ENCODE results near the gene CRYBG3. TPM values are rescaled to one million over a fixed set of nuclear protein-coding genes. Genes with fewer than 3 reads are reported as not detected.

CRYBG3 gene
- total RNA-seq, 1 donor: 20.3 TPM

DNA sequence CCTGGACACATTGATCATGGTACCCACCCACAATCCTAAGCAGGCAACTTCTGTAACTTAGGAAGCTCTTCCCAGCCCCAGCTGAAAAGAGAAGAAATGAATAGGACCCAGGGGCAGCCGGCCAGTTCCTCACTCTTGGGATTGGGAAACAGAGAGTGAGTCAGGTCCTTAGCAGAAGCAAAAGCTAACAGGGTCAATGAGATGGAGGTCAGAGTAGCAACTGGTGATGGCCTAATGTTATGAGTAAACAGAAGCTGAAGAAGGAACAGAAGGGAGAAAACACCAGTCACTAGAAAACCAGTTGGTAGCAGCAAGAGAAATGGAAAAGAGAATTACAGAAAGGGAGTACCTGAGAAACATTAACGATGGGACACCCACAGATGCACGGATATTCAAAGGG, 130.5 kb downstream of the CRYBG3 start:
- Histone ChIP-seq H3K36me3 (ENCODE audit: insufficient read depth, low read length) (peaks cover 64% of the 10 kb centered on the region), H3K27me3 (ENCODE audit: insufficient read depth, low read length) (no peaks in the 10 kb centered on the region), H3K4me2 (ENCODE audit: insufficient read depth, low read length) (no peak overlapping the region), H3K79me2 (ENCODE audit: insufficient read depth, low read length) (no peaks in the 10 kb centered on the region), H2AFZ (ENCODE audit: low read length) (no peak overlapping the region), H3K27ac (ENCODE audit: low read depth, low read length) (peak overlapping the region; percentile 64), H3K4me1 (ENCODE audit: insufficient read depth, low read length) (peaks cover 11% of the 10 kb centered on the region), H4K20me1 (ENCODE audit: insufficient read depth, low read length) (peaks cover 10% of the 10 kb centered on the region), H3K9me3 (ENCODE audit: low read depth, low read length) (no peaks in the 10 kb centered on the region), H3K4me3 (ENCODE audit: insufficient read depth, low read length) (no peak overlapping the region)
- DNase-seq (ENCODE audit: insufficient read length, low spot score, missing footprints): peak; percentile 76
- TF ChIP-seq, protein P1, sequence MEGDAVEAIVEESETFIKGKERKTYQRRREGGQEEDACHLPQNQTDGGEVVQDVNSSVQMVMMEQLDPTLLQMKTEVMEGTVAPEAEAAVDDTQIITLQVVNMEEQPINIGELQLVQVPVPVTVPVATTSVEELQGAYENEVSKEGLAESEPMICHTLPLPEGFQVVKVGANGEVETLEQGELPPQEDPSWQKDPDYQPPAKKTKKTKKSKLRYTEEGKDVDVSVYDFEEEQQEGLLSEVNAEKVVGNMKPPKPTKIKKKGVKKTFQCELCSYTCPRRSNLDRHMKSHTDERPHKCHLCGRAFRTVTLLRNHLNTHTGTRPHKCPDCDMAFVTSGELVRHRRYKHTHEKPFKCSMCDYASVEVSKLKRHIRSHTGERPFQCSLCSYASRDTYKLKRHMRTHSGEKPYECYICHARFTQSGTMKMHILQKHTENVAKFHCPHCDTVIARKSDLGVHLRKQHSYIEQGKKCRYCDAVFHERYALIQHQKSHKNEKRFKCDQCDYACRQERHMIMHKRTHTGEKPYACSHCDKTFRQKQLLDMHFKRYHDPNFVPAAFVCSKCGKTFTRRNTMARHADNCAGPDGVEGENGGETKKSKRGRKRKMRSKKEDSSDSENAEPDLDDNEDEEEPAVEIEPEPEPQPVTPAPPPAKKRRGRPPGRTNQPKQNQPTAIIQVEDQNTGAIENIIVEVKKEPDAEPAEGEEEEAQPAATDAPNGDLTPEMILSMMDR (IDR thresholded peaks at IDR 0.05; ENCODE audit: extremely low read depth, low read depth, low read length): no peak

DNA sequence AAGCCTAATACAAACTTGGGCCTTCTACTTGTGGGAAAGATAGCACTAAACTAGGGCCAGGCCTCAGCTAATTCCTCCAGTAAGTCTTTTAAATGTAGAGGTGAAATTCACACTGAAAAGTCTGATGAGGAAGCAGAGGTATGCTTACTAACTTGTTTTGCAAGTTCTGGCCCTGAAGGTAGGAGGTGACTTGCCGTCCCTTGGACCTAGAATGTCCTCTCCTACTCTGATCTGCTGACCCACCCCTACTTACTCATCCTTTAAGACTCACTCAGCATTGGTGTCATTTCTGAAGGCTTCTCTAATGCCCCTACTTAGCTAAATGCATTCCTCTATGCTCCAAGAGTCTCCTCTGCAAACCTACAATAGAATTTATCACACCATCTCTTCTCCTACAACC, 131.1 kb downstream of the CRYBG3 start:
- H3K27me3 ChIP-seq (ENCODE audit: insufficient read depth, low read length): no peaks in the 10 kb centered on the region
- no peak overlapping the region for H3K4me3 ChIP-seq (ENCODE audit: insufficient read depth, low read length)
- no peak overlapping the region for H3K4me2 ChIP-seq (ENCODE audit: insufficient read depth, low read length)
- peak overlapping the region; percentile 64 for H3K27ac ChIP-seq (ENCODE audit: low read depth, low read length)
- H3K36me3 ChIP-seq (ENCODE audit: insufficient read depth, low read length): peaks cover 62% of the 10 kb centered on the region
- peaks cover 3% of the 10 kb centered on the region for H3K79me2 ChIP-seq (ENCODE audit: insufficient read depth, low read length)
- TF ChIP-seq, protein P1 (IDR thresholded peaks at IDR 0.05; ENCODE audit: extremely low read depth, low read depth, low read length): no peak
- no peaks in the 10 kb centered on the region for H3K9me3 ChIP-seq (ENCODE audit: low read depth, low read length)
- DNase-seq (ENCODE audit: insufficient read length, low spot score, missing footprints): no peak
- no peak overlapping the region for H2AFZ ChIP-seq (ENCODE audit: low read length)
- H4K20me1 ChIP-seq (ENCODE audit: insufficient read depth, low read length): peaks cover 10% of the 10 kb centered on the region
- peaks cover 15% of the 10 kb centered on the region for H3K4me1 ChIP-seq (ENCODE audit: insufficient read depth, low read length)

DNA sequence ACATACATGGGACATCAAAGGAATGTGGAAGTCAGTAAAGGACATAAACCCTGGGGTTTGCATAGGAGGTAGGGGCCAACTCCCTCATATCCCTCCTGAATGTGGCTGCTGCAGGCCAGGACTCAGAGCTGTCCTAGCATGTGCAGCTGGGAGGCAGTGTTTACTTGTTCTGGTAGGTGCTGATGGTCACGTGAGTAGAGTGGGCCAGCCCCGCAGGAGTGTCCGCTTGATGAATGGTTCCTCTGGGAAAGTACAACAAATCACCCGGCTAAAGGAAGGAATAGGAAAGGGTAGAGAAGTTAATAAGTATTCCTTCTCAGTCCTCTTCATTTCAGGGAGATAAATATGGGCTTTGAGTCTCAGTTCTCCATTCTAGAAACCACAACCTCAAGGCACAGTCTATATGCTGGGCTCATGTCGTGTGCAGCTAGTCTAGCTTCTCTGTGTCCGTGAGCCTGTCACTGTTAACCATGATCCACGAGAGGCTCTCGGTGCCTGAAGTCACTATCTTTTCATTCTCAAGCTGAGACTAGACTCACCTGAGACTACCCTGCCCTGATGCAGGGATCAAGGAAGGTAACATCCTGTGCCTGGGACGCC, 132.5 kb downstream of the CRYBG3 start:
- TF ChIP-seq, protein P1 (IDR thresholded peaks at IDR 0.05; ENCODE audit: extremely low read depth, low read depth, low read length): no peak
- Histone ChIP-seq H3K9me3 (ENCODE audit: low read depth, low read length) (no peaks in the 10 kb centered on the region), H3K4me1 (ENCODE audit: insufficient read depth, low read length) (peaks cover 30% of the 10 kb centered on the region), H3K36me3 (ENCODE audit: insufficient read depth, low read length) (peaks cover 48% of the 10 kb centered on the region), H3K4me2 (ENCODE audit: insufficient read depth, low read length) (no peak overlapping the region), H3K4me3 (ENCODE audit: insufficient read depth, low read length) (no peak overlapping the region), H2AFZ (ENCODE audit: low read length) (no peak overlapping the region), H3K27ac (ENCODE audit: low read depth, low read length) (no peak overlapping the region), H4K20me1 (ENCODE audit: insufficient read depth, low read length) (peaks cover 15% of the 10 kb centered on the region), H3K27me3 (ENCODE audit: insufficient read depth, low read length) (no peaks in the 10 kb centered on the region), H3K79me2 (ENCODE audit: insufficient read depth, low read length) (peaks cover 3% of the 10 kb centered on the region)
- no peak for DNase-seq (ENCODE audit: insufficient read length, low spot score, missing footprints)

DNA sequence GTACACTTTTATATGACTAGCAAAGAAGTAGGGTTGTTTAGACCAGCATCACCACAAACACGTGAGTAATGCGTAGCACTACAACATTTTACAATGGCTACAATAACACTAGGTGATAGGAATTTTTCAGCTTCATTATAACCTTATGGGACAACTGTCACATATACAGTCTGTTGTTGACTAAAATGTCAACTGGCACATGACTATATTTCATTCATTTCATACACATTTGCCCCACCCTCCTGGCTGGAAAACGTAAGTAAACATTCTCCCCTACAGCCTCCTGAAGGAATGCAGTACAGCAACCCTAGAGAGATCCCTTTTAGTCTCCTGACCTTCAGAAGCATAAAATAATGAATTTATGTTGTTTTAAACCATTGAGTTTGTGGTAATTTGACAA, 134.2 kb downstream of the CRYBG3 start:
- Histone ChIP-seq H3K9me3 (ENCODE audit: low read depth, low read length) (no peaks in the 10 kb centered on the region), H3K79me2 (ENCODE audit: insufficient read depth, low read length) (peaks cover 6% of the 10 kb centered on the region), H3K36me3 (ENCODE audit: insufficient read depth, low read length) (peaks cover 39% of the 10 kb centered on the region), H3K4me2 (ENCODE audit: insufficient read depth, low read length) (no peak overlapping the region), H4K20me1 (ENCODE audit: insufficient read depth, low read length) (peaks cover 11% of the 10 kb centered on the region), H3K27me3 (ENCODE audit: insufficient read depth, low read length) (no peaks in the 10 kb centered on the region), H3K27ac (ENCODE audit: low read depth, low read length) (no peak overlapping the region), H3K4me3 (ENCODE audit: insufficient read depth, low read length) (no peak overlapping the region), H2AFZ (ENCODE audit: low read length) (no peak overlapping the region), H3K4me1 (ENCODE audit: insufficient read depth, low read length) (peaks cover 31% of the 10 kb centered on the region)
- no peak for DNase-seq (ENCODE audit: insufficient read length, low spot score, missing footprints)
- TF ChIP-seq, protein P1 (IDR thresholded peaks at IDR 0.05; ENCODE audit: extremely low read depth, low read depth, low read length): no peak

Measured in osteoblast (primary cell).